ENCODE data around the gene ST6GALNAC5.

Gene ST6GALNAC5

DNA sequence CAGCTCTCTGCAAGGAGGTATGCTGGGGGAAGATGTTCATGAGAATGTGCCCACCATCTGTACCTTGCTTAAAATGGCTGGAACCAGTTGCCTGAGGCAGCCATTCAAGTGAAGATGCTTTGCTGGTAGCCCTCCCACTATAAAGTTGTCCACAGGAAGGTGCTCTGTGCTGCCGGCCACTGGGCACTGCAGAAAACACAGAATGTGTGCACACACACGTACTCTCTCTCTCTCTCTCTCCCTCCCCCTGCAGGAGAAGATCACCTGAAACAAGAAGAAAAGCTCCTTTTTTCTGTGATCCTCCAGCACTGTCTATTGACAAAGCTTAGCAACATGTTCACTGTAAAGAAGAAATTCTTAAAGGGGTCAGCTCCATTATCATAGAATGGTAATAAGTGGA is 217.2 kb downstream of the ST6GALNAC5 start:
- no peaks in the 10 kb centered on the region for H3K4me1 ChIP-seq (ENCODE audit: control insufficient read depth in 1 of 2, insufficient read depth in 2 of 2, low read length in 2 of 2)
- no peaks in the 10 kb centered on the region for H3K27me3 ChIP-seq (ENCODE audit: low read depth, low read length)
- H3K36me3 ChIP-seq (ENCODE audit: control insufficient read depth in 1 of 2, insufficient read depth in 2 of 2, low read length in 2 of 2): peaks cover 0 to 3% of the 10 kb centered on the region in 2 donors
- H3K9me3 ChIP-seq (ENCODE audit: control insufficient read depth in 1 of 2, low read length in 2 of 2): no peaks in the 10 kb centered on the region
- H3K27ac ChIP-seq (ENCODE audit: low read length): no peak overlapping the region
- H3K4me3 ChIP-seq (ENCODE audit: low read depth in 1 of 2, low read length in 2 of 2): no peak overlapping the region

DNA sequence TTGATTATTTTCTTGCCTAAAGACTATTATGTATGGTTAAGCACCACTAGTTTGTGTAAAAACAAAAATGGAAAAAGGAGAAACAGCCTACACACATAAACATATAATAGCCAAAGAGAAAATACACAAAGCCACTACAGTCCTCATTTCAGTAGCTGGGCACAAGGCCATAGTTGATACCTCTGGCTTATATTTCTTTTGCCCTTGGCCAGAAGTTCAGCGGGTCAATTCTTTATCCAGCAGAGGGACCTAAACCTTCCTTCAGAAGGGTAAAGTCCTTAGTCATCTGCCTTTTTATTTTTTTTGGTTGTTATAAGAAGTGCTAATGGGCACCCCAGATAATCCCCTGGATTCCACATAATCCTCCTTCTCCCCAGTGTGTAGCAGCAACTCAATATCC is 217.8 kb downstream of the ST6GALNAC5 start:
- no peaks in the 10 kb centered on the region for H3K27me3 ChIP-seq (ENCODE audit: low read depth, low read length)

DNA sequence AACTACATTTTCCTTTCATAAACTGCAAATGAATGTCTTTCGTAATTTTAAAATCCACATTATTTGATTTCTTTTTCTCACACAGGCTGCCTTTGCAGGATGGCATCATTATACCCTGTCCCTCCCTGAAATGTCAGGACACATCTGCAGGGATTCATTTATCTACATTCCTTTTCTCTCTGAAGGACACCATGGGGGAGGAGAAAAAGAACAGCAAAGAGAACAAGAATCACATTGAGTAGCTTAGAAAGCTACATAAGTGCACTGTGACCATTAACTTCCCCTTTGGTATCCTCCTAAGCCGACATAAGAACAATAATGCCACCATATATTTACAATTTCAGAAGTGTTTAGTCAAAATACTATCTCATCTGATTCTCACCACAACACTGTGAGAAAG is 222.5 kb downstream of the ST6GALNAC5 start:
- Histone ChIP-seq H3K27me3 (ENCODE audit: low read depth, low read length) (no peaks in the 10 kb centered on the region), H3K27ac (ENCODE audit: low read length) (no peak overlapping the region), H3K4me1 (ENCODE audit: control insufficient read depth in 1 of 2, insufficient read depth in 2 of 2, low read length in 2 of 2) (no peaks in the 10 kb centered on the region), H3K9me3 (ENCODE audit: control insufficient read depth in 1 of 2, low read length in 2 of 2) (no peaks in the 10 kb centered on the region), H3K36me3 (ENCODE audit: control insufficient read depth in 1 of 2, insufficient read depth in 2 of 2, low read length in 2 of 2) (no peaks in the 10 kb centered on the region), H3K4me3 (ENCODE audit: low read depth in 1 of 2, low read length in 2 of 2) (no peak overlapping the region)

More for the DNA sequence above, 217.8 kb downstream of the ST6GALNAC5 start:
- Histone ChIP-seq H3K4me3 (ENCODE audit: low read depth in 1 of 2, low read length in 2 of 2) (no peak overlapping the region), H3K9me3 (ENCODE audit: control insufficient read depth in 1 of 2, low read length in 2 of 2) (no peaks in the 10 kb centered on the region), H3K4me1 (ENCODE audit: control insufficient read depth in 1 of 2, insufficient read depth in 2 of 2, low read length in 2 of 2) (no peaks in the 10 kb centered on the region), H3K36me3 (ENCODE audit: control insufficient read depth in 1 of 2, insufficient read depth in 2 of 2, low read length in 2 of 2) (peaks cover 0 to 3% of the 10 kb centered on the region in 2 donors), H3K27ac (ENCODE audit: low read length) (no peak overlapping the region)

GRCh38 chr1:77095236-77095635 is 228.0 kb downstream of the ST6GALNAC5 start:
- H3K36me3 ChIP-seq (ENCODE audit: control insufficient read depth in 1 of 2, insufficient read depth in 2 of 2, low read length in 2 of 2): no peaks in the 10 kb centered on the region
- no peak overlapping the region for H3K4me3 ChIP-seq (ENCODE audit: low read depth in 1 of 2, low read length in 2 of 2)
- no peaks in the 10 kb centered on the region for H3K27me3 ChIP-seq (ENCODE audit: low read depth, low read length)
- H3K4me1 ChIP-seq (ENCODE audit: control insufficient read depth in 1 of 2, insufficient read depth in 2 of 2, low read length in 2 of 2): no peaks in the 10 kb centered on the region
- no peak overlapping the region for H3K27ac ChIP-seq (ENCODE audit: low read length)
- no peaks in the 10 kb centered on the region for H3K9me3 ChIP-seq (ENCODE audit: control insufficient read depth in 1 of 2, low read length in 2 of 2)

DNA sequence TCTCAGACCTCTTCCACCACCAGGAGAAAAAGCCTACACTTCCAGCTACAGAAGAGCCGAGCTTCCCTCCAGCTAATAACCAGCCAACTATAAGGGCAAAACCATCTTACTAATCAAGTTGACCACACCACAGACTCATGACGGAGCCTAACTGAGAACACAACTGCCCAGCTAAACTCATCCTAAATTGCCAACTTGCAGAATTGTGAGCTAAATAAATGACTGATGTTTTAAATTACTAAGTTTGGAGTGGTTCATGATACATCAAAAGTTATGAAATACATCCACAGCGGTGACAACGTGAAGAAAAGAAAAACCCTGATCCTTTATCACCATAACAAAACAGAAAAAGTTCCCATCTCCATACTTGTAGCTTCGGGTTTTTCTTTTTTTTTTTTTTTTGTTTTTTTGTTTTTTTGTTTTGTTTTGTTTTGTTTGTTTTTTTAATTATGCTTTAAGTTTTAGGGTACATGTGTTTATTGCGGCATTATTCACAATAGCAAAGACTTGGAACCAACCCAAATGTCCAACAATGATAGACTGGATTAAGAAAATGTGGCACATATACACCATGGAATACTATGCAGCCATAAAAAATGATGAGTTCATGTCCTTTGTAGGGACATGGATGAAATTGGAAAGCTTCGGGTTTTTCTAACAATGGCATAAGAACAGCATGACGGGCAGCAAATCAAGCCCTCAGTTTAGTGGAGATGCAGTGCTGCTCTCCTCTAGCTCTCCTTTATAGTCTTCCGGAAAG is 229.4 kb downstream of the ST6GALNAC5 start:
- Histone ChIP-seq H3K4me3 (ENCODE audit: low read depth in 1 of 2, low read length in 2 of 2) (no peak overlapping the region), H3K36me3 (ENCODE audit: control insufficient read depth in 1 of 2, insufficient read depth in 2 of 2, low read length in 2 of 2) (no peaks in the 10 kb centered on the region), H3K9me3 (ENCODE audit: control insufficient read depth in 1 of 2, low read length in 2 of 2) (no peaks in the 10 kb centered on the region), H3K27me3 (ENCODE audit: low read depth, low read length) (no peaks in the 10 kb centered on the region), H3K27ac (ENCODE audit: low read length) (no peak overlapping the region), H3K4me1 (ENCODE audit: control insufficient read depth in 1 of 2, insufficient read depth in 2 of 2, low read length in 2 of 2) (no peaks in the 10 kb centered on the region)

DNA sequence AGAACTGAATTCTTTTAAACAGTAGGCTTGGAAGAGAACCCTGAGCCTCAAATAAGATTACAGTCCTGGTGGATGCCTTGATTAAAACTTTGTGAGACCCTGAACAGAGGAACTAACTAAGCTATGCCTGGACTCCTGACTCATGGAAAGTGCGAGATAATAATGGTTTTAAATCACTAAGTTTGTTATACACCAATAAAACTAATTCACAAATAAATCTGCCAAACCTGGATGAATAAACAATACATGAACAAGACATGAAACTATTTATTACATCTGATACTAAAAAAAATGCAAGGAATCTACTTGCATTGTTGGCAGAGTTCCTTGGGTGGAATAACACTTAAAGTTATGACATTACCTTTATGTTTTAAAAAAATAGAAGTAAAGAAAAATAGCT is 233.6 kb downstream of the ST6GALNAC5 start:
- H3K36me3 ChIP-seq (ENCODE audit: control insufficient read depth in 1 of 2, insufficient read depth in 2 of 2, low read length in 2 of 2): no peaks in the 10 kb centered on the region
- no peak overlapping the region for H3K4me3 ChIP-seq (ENCODE audit: low read depth in 1 of 2, low read length in 2 of 2)
- H3K9me3 ChIP-seq (ENCODE audit: control insufficient read depth in 1 of 2, low read length in 2 of 2): no peaks in the 10 kb centered on the region
- H3K27me3 ChIP-seq (ENCODE audit: low read depth, low read length): no peaks in the 10 kb centered on the region
- H3K27ac ChIP-seq (ENCODE audit: low read length): no peak overlapping the region
- no peaks in the 10 kb centered on the region for H3K4me1 ChIP-seq (ENCODE audit: control insufficient read depth in 1 of 2, insufficient read depth in 2 of 2, low read length in 2 of 2)

DNA sequence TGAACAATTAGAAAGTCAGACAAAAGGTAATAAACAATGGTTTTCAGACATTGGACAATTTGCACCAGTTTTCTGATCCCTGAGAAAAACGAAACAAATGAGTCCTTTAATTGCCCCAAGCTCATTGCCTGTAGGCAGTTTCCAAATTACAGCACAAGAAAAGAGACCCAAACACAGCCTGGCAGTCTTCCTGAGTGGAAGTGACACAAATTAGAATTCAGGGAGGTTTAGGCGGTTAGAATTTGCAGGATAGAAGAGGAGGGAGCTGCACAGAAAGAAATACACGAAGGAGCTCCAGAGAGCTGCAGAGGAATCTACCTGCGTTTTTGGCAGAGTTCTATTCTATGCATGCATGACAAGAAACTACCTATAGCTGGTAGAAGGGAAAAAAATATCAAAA is 236.2 kb downstream of the ST6GALNAC5 start:
- no peak overlapping the region for H3K27ac ChIP-seq (ENCODE audit: low read length)
- no peaks in the 10 kb centered on the region for H3K4me1 ChIP-seq (ENCODE audit: control insufficient read depth in 1 of 2, insufficient read depth in 2 of 2, low read length in 2 of 2)
- no peaks in the 10 kb centered on the region for H3K27me3 ChIP-seq (ENCODE audit: low read depth, low read length)
- H3K4me3 ChIP-seq (ENCODE audit: low read depth in 1 of 2, low read length in 2 of 2): no peak overlapping the region
- H3K36me3 ChIP-seq (ENCODE audit: control insufficient read depth in 1 of 2, insufficient read depth in 2 of 2, low read length in 2 of 2): no peaks in the 10 kb centered on the region
- H3K9me3 ChIP-seq (ENCODE audit: control insufficient read depth in 1 of 2, low read length in 2 of 2): no peaks in the 10 kb centered on the region

- no peak overlapping the region for H3K4me3 ChIP-seq (ENCODE audit: low read depth in 1 of 2, low read length in 2 of 2)
- no peaks in the 10 kb centered on the region for H3K36me3 ChIP-seq (ENCODE audit: control insufficient read depth in 1 of 2, insufficient read depth in 2 of 2, low read length in 2 of 2)
- no peak overlapping the region for H3K27ac ChIP-seq (ENCODE audit: low read length)
- H3K9me3 ChIP-seq (ENCODE audit: control insufficient read depth in 1 of 2, low read length in 2 of 2): no peaks in the 10 kb centered on the region
- no peaks in the 10 kb centered on the region for H3K27me3 ChIP-seq (ENCODE audit: low read depth, low read length)
- H3K4me1 ChIP-seq (ENCODE audit: control insufficient read depth in 1 of 2, insufficient read depth in 2 of 2, low read length in 2 of 2): no peaks in the 10 kb centered on the region
Observed at GRCh38 chr1:77104672-77105071, 237.4 kb downstream of the ST6GALNAC5 start.

Measured in muscle layer of duodenum (tissue), 2 donors.